Colonic mucosa (tissue), 4 donors: ENCODE data around the gene MCM3AP. TPM values are rescaled to one million over a fixed set of nuclear protein-coding genes. Genes with fewer than 3 reads are reported as not detected.

ENCODE experiments used
- DNase-seq: peaks from one replicate; pipeline ENCODE4 v3.0.0-alpha.2; 2020
- H3K27ac ChIP-seq: fragments of 200-600 bp; one replicate; pipeline ENCODE4 v1.8.0; 2021
- H3K27me3 ChIP-seq: fragments of 200-600 bp; one replicate; pipeline ENCODE4 v1.8.0; 2021
- H3K36me3 ChIP-seq: fragments of 200-600 bp; one replicate; pipeline ENCODE4 v1.8.0; 2021
- H3K4me1 ChIP-seq: fragments of 200-600 bp; one replicate; pipeline ENCODE4 v1.8.0; 2021; ENCODE audit warnings: mild to moderate bottlenecking
- H3K4me3 ChIP-seq: fragments of 200-600 bp; one replicate; pipeline ENCODE4 v1.8.0; 2021
- H3K9ac ChIP-seq, 2 donors: one replicate each; pipeline ENCODE4 v1.7.0; 2013; ENCODE audit warnings: control low read depth in 2 of 2, low read depth in 2 of 2, low read length in 2 of 2
- H3K9me3 ChIP-seq: fragments of 200-600 bp; one replicate; pipeline ENCODE4 v1.8.0; 2021
- CTCF ChIP-seq: fragments of 200-600 bp; IDR thresholded peaks from one replicate; pipeline ENCODE4 v1.8.0; 2022; ENCODE audit warnings: antibody characterized with exemption, mild to moderate bottlenecking
- intact Hi-C: fragments of 100-400 bp; cut with DNase I; formaldehyde crosslinking; loops from one replicate; pipeline ENCODE4 v1.14.1; 2022
- total RNA-seq, 2 donors: library from RNA; stranded (reverse); fragmentation: NEBNext Ultra II Directional in 1 of 2; extraction: Animal tissue kit (Norgen Biotek cat#: 25700) in 1 of 2; gene quantifications; one replicate each; pipeline ENCODE4 v1.2.1, GENCODE V29; 2021
- donor health status: healthy.
- donor health status: DM: no; HTN: no; CAD: no.
- donor health status: DM: no; HTN: no; CAD: no.

The MCM3AP gene
- total RNA-seq = 100 to 1,000 TPM in 1 of 2 donors, 10 to 100 TPM in 1; 68.4 to 112 TPM

GRCh38 chr21:46285206-46285661 lies at the start of gene MCM3AP:
Gene MCM3AP (minus strand): TSS chr21:46285611. CDS start chr21:46285286, 325 bp downstream.
- no peak for TF ChIP-seq CTCF
- intact Hi-C loops = loop anchor here (5.0 kb wide), 1 partner anchor 37 kb away; the partner anchor contains the start of genes C21orf58 and PCNT
- Histone ChIP-seq H3K9ac (peak within 1 kb of the TSS; percentile 75 to 99), H3K9me3 (no peaks in the 10 kb centered on the region), H3K27me3 (no peaks in the 10 kb centered on the region), H3K4me3 (peak within 1 kb of the TSS; percentile 73), H3K36me3 (peaks cover 9% of the 10 kb centered on the region), H3K4me1 (peaks cover 29% of the 10 kb centered on the region), H3K27ac (peak within 1 kb of the TSS; percentile 89)
- DNase-seq = no peak

- no peak overlapping the region for H3K27ac ChIP-seq
- H3K9ac ChIP-seq = no peak overlapping the region
- H3K36me3 ChIP-seq = no peaks in the 10 kb centered on the region
- H3K27me3 ChIP-seq = no peaks in the 10 kb centered on the region
- no peaks in the 10 kb centered on the region for H3K9me3 ChIP-seq
- DNase-seq = no peak
- H3K4me1 ChIP-seq = no peaks in the 10 kb centered on the region
- intact Hi-C loops = no loop called here
- TF ChIP-seq CTCF = no peak
- no peak overlapping the region for H3K4me3 ChIP-seq
These were observed 49.1 kb upstream of the MCM3AP start for GRCh38 chr21:46334351-46335140.

- Histone ChIP-seq H3K36me3 (no peaks in the 10 kb centered on the region), H3K4me3 (no peak overlapping the region), H3K27ac (no peak overlapping the region), H3K4me1 (no peaks in the 10 kb centered on the region), H3K9me3 (no peaks in the 10 kb centered on the region), H3K27me3 (no peaks in the 10 kb centered on the region), H3K9ac (no peak overlapping the region)
- TF ChIP-seq CTCF = no peak
- intact Hi-C loops = loop anchor here (10.0 kb wide), 1 partner anchor 105 kb away; the partner anchor contains the start of gene LSS
- DNase-seq = no peak
These were observed 44.4 kb upstream of the MCM3AP start for GRCh38 chr21:46329796-46330195.

- Histone ChIP-seq H3K27me3 (no peaks in the 10 kb centered on the region), H3K4me3 (no peak overlapping the region), H3K9ac (no peak overlapping the region), H3K36me3 (no peaks in the 10 kb centered on the region), H3K9me3 (no peaks in the 10 kb centered on the region), H3K4me1 (no peaks in the 10 kb centered on the region), H3K27ac (no peak overlapping the region)
- no peak for DNase-seq
- intact Hi-C loops = loop anchor here (10.0 kb wide), 1 partner anchor 103 kb away; the partner anchor contains the start of gene LSS
- no peak for TF ChIP-seq CTCF
These were observed 42.7 kb upstream of the MCM3AP start for GRCh38 chr21:46328151-46328550.

- no peaks in the 10 kb centered on the region for H3K4me1 ChIP-seq
- no peaks in the 10 kb centered on the region for H3K36me3 ChIP-seq
- DNase-seq = no peak
- no peak overlapping the region for H3K27ac ChIP-seq
- no peaks in the 10 kb centered on the region for H3K27me3 ChIP-seq
- no peaks in the 10 kb centered on the region for H3K9me3 ChIP-seq
- H3K9ac ChIP-seq = no peak overlapping the region
- no peak for TF ChIP-seq CTCF
- intact Hi-C loops = loop anchor here (10.0 kb wide), 1 partner anchor 103 kb away; the partner anchor contains the start of gene LSS
- H3K4me3 ChIP-seq = no peak overlapping the region
These were observed 42.3 kb upstream of the MCM3AP start for GRCh38 chr21:46327711-46328110.
